H1 (cell line): ENCODE data around the gene FOXN3. TPM values are rescaled to one million over a fixed set of nuclear protein-coding genes. Genes with fewer than 3 reads are reported as not detected.

Experiments used
- CTCF ChIA-PET: fragments of 300-600 bp; sonication (Branson Sonifier 250); formaldehyde crosslinking; loops from one replicate; lab custom pipeline; 2021; ENCODE audit not compliant: partially characterized antibody; lab: Charles Lee
- POLR2A ChIA-PET: fragments of 300-600 bp; sonication (Branson Sonifier 250); formaldehyde crosslinking; loops from one replicate; lab custom pipeline; 2021; ENCODE audit warnings: inconsistent platforms; ENCODE audit not compliant: partially characterized antibody; lab: Charles Lee
- DNase-seq, 2 experiments: peaks; one replicate each; pipeline versions ENCODE4 v3.0.0 to v3.0.0-alpha.2; 2010 to 2022; ENCODE audit warnings: low spot score in 2 of 2, low read depth in 1 of 2, mixed read lengths in 1 of 2
- FAIRE-seq: peaks from 2 replicates; lab custom pipeline; 2011; peaks lifted over from hg19 to GRCh38; lab: Jason Lieb, UNC
- H2AFZ ChIP-seq: 2 replicates; pipeline ENCODE4 v1.8.1; 2012; ENCODE audit warnings: low read length, inconsistent platforms
- H2AK5ac ChIP-seq: 2 replicates; pipeline ENCODE4 v1.6.1; 2013; ENCODE audit warnings: low read depth, low read length
- H2BK120ac ChIP-seq: replicated peaks from 2 replicates; pipeline ENCODE3; 2013; ENCODE audit warnings: low read depth, low read length, inconsistent platforms
- H2BK12ac ChIP-seq: 2 replicates; pipeline ENCODE4 v1.6.1; 2013; ENCODE audit warnings: low read depth, low read length
- H2BK15ac ChIP-seq: 2 replicates; pipeline ENCODE4 v1.6.1; 2013; ENCODE audit warnings: low read length
- H2BK20ac ChIP-seq: 2 replicates; pipeline ENCODE4 v1.6.1; 2013; ENCODE audit warnings: low read length
- H2BK5ac ChIP-seq: 2 replicates; pipeline ENCODE4 v1.6.1; 2013; ENCODE audit warnings: low read depth, low read length
- H3K14ac ChIP-seq: 2 replicates; pipeline ENCODE4 v1.6.1; 2013; ENCODE audit warnings: inconsistent platforms; ENCODE audit not compliant: insufficient read length
- H3K18ac ChIP-seq: 2 replicates; pipeline ENCODE4 v1.6.1; 2013; ENCODE audit warnings: low read length; ENCODE audit errors: extremely low read depth
- H3K23ac ChIP-seq: 2 replicates; pipeline ENCODE4 v1.6.1; 2013; ENCODE audit warnings: inconsistent platforms; ENCODE audit not compliant: insufficient read length
- H3K23me2 ChIP-seq: 2 replicates; pipeline ENCODE4 v1.6.1; 2013; ENCODE audit warnings: low read depth, low read length
- H3K27ac ChIP-seq: 2 replicates; pipeline ENCODE4 v1.6.1; 2011; ENCODE audit warnings: low read depth, low read length, inconsistent platforms
- H3K27me3 ChIP-seq, 4 experiments: replicated peaks in 1 of 4; 1 replicate in 1 of 4; 2 replicates in 3 of 4; pipeline versions ENCODE4 v1.6.1 to v1.8.1; 2011 to 2013; ENCODE audit warnings: low read length in 3 of 4, mild to moderate bottlenecking in 3 of 4, inconsistent platforms in 2 of 4, mixed read lengths in 2 of 4, moderate library complexity in 1 of 4; ENCODE audit not compliant: control insufficient read depth in 3 of 4, insufficient read depth in 3 of 4; ENCODE audit errors: extremely low read depth in 1 of 4
- H3K36me3 ChIP-seq, 4 experiments: 2 replicates each; pipeline versions ENCODE4 v1.6.1 to v1.8.1; 2011 to 2013; ENCODE audit warnings: mild to moderate bottlenecking in 4 of 4, low read length in 3 of 4, moderate library complexity in 2 of 4, control low read depth in 1 of 4, inconsistent platforms in 1 of 4; ENCODE audit not compliant: insufficient read depth in 4 of 4, control insufficient read depth in 2 of 4
- H3K4ac ChIP-seq: replicated peaks from 2 replicates; pipeline ENCODE3; 2013; ENCODE audit warnings: low read length, low read depth, mixed read lengths, inconsistent platforms; ENCODE audit not compliant: insufficient read length
- H3K4me1 ChIP-seq, 4 experiments: replicated peaks in 1 of 4; 1 replicate in 1 of 4; 2 replicates in 3 of 4; pipeline versions ENCODE4 v1.6.1 to v1.8.1; 2011 to 2013; ENCODE audit warnings: low read length in 3 of 4, inconsistent platforms in 2 of 4, mixed read lengths in 1 of 4; ENCODE audit not compliant: insufficient read depth in 4 of 4, control insufficient read depth in 3 of 4
- H3K4me2 ChIP-seq, 2 experiments: 2 replicates each; pipeline versions ENCODE4 v1.6.1 to v1.8.1; 2011 to 2013; ENCODE audit warnings: low read depth in 2 of 2, low read length in 2 of 2, control low read depth in 1 of 2, inconsistent platforms in 1 of 2, mild to moderate bottlenecking in 1 of 2; ENCODE audit not compliant: insufficient read depth in 1 of 2
- H3K4me3 ChIP-seq, 4 experiments: fragments of 200-600, 300-600 bp in 1 of 4; sonication (generic), shearing (Covaris generic), sonication (Bioruptor Twin) in 1 of 4; 2 replicates each; pipeline versions ENCODE4 v1.5.1 to v1.8.1; 2011 to 2016; ENCODE audit warnings: low read length in 4 of 4, low read depth in 3 of 4, control low read depth in 2 of 4, inconsistent platforms in 2 of 4, mild to moderate bottlenecking in 2 of 4, mixed read lengths in 1 of 4, moderate library complexity in 1 of 4; ENCODE audit not compliant: insufficient read depth in 2 of 4; ENCODE audit errors: extremely low read depth in 1 of 4
- H3K56ac ChIP-seq: replicated peaks from 2 replicates; pipeline ENCODE3; 2013; ENCODE audit warnings: low read depth, mild to moderate bottlenecking, mixed read lengths, low read length, inconsistent platforms; ENCODE audit not compliant: insufficient read length
- H3K79me1 ChIP-seq: 2 replicates; pipeline ENCODE4 v1.6.1; 2013; ENCODE audit warnings: low read depth, low read length, control low read depth
- H3K79me2 ChIP-seq, 2 experiments: 2 replicates each; pipeline versions ENCODE4 v1.6.1 to v1.8.1; 2012 to 2013; ENCODE audit warnings: low read length in 2 of 2, mild to moderate bottlenecking in 2 of 2, inconsistent platforms in 1 of 2; ENCODE audit not compliant: insufficient read depth in 2 of 2, control insufficient read depth in 1 of 2
- H3K9ac ChIP-seq, 4 experiments: replicated peaks in 1 of 4; 1 replicate in 1 of 4; 2 replicates in 3 of 4; pipeline versions ENCODE4 v1.6.1 to v1.8.1; 2011 to 2013; ENCODE audit warnings: low read depth in 3 of 4, low read length in 3 of 4, control low read depth in 2 of 4, mild to moderate bottlenecking in 2 of 4, moderate library complexity in 2 of 4, inconsistent platforms in 1 of 4; ENCODE audit errors: extremely low read depth in 1 of 4
- H3K9me3 ChIP-seq, 2 experiments: 2 replicates each; pipeline versions ENCODE4 v1.6.1 to v1.8.1; 2012 to 2013; ENCODE audit warnings: mild to moderate bottlenecking in 2 of 2, moderate library complexity in 2 of 2, control low read depth in 1 of 2, inconsistent platforms in 1 of 2, low read depth in 1 of 2, low read length in 1 of 2, mixed read lengths in 1 of 2; ENCODE audit not compliant: insufficient read depth in 2 of 2
- H4K20me1 ChIP-seq, 2 experiments: replicated peaks in 1 of 2; 2 replicates each; pipeline versions ENCODE3 to v1.8.1; 2011 to 2013; ENCODE audit warnings: inconsistent platforms in 2 of 2, low read length in 2 of 2, mild to moderate bottlenecking in 1 of 2; ENCODE audit not compliant: insufficient read depth in 2 of 2, control insufficient read depth in 1 of 2
- H4K5ac ChIP-seq: 2 replicates; pipeline ENCODE4 v1.6.1; 2013; ENCODE audit warnings: low read length, low read depth, mixed read lengths, inconsistent platforms; ENCODE audit not compliant: insufficient read length
- H4K8ac ChIP-seq: 2 replicates; pipeline ENCODE4 v1.8.0; 2013; ENCODE audit warnings: mild to moderate bottlenecking, moderate library complexity, low read length, inconsistent platforms; ENCODE audit not compliant: insufficient read depth; ENCODE audit errors: extremely low read depth
- H4K91ac ChIP-seq: replicated peaks from 2 replicates; pipeline ENCODE3; 2013; ENCODE audit warnings: low read length, mixed read lengths, inconsistent platforms; ENCODE audit not compliant: insufficient read length
- ASH2L ChIP-seq: fragments of 200-600, 300-600 bp; sonication (generic); IDR thresholded peaks from one replicate; pipeline ENCODE4 v1.7.1; 2017; ENCODE audit warnings: low read length
- CHD2 ChIP-seq: IDR thresholded peaks from 2 replicates; pipeline ENCODE4 v1.6.1; 2012; ENCODE audit warnings: low read length, improper control_type of control experiment
- EZH2 ChIP-seq: fragments of 200-600 bp; sonication (generic); IDR thresholded peaks from 2 replicates; pipeline ENCODE4 v1.7.1; 2012; ENCODE audit warnings: low read depth, mild to moderate bottlenecking, moderate library complexity, low read length, inconsistent platforms; ENCODE audit not compliant: severe bottlenecking
- PHF8 ChIP-seq: fragments of 200-600 bp; sonication (generic); conservative IDR thresholded peaks from 2 replicates; pipeline ENCODE4 v1.7.1; 2012; ENCODE audit warnings: low read depth, mild to moderate bottlenecking, inconsistent platforms, low read length, moderate library complexity
- SIRT6 ChIP-seq: IDR thresholded peaks from one replicate; pipeline ENCODE4 v1.7.1; 2012; ENCODE audit warnings: low read length, inconsistent platforms
- SIX5 ChIP-seq: IDR thresholded peaks from 2 replicates; pipeline ENCODE4 v1.6.1; 2011; ENCODE audit warnings: mild to moderate bottlenecking, low read depth, low read length
- SP4 ChIP-seq: IDR thresholded peaks from 2 replicates; pipeline ENCODE4 v1.6.1; 2012; ENCODE audit warnings: low read length, inconsistent platforms
- TAF7 ChIP-seq: optimal IDR thresholded peaks from 2 replicates; pipeline ENCODE3; 2011; ENCODE audit warnings: low read depth, mild to moderate bottlenecking, inconsistent platforms, low read length, moderate library complexity, borderline replicate concordance
- ZNF274 ChIP-seq: IDR thresholded peaks from 2 replicates; pipeline ENCODE4 v1.7.0; 2012; ENCODE audit warnings: low read length, borderline replicate concordance; ENCODE audit errors: extremely low read depth
- WGBS, 2 experiments: shearing (Covaris generic) in 1 of 2; methylation state at CpG; one replicate each; pipeline versions ENCODE4 v1.1.6 to v1.1.7; 2013 to 2015; ENCODE audit warnings: low lambda C conversion rate in 2 of 2, mixed read lengths in 2 of 2, inconsistent platforms in 1 of 2, low coverage in 1 of 2, missing lambda C conversion rate in 1 of 2; ENCODE audit not compliant: insufficient replicate concordance in 2 of 2, insufficient coverage in 1 of 2, insufficient read length in 1 of 2; ENCODE audit errors: extremely low coverage in 1 of 2, missing lambda C conversion rate in 1 of 2; 5-methylcytosine and 5-hydroxymethylcytosine counted together
- polyA plus RNA-seq, 7 experiments: library from polyadenylated mRNA; depleted of rRNA in 3 of 7; stranded (reverse) in 5 of 7; unstranded in 2 of 7; fragments of >200 nt in 5 of 7; fragments of 200-250 nt in 2 of 7; gene quantifications; 1 replicate in 5 of 7; 2 replicates in 1 of 7; 4 replicates in 1 of 7; pipeline versions ENCODE4 v1.2.1 to v1.2.3, GENCODE V29; 2011 to 2013; ENCODE audit warnings: missing spikeins in 2 of 7, mixed read lengths in 2 of 7
- total RNA-seq: library from RNA; stranded (reverse); fragmentation: NEBNext Ultra II Directional; extraction: Animal tissue kit (Norgen Biotek cat#: 25700); gene quantifications from 2 replicates; pipeline ENCODE4 v1.2.1, GENCODE V29; 2021
- TF ChIP-seq, protein P1 (sequence below): IDR thresholded peaks from 2 replicates; pipeline ENCODE4 v1.6.1; 2012; ENCODE audit warnings: low read length, inconsistent platforms

The FOXN3 gene
- total and polyA plus RNA-seq, 2 of the 8 experiments (the other 6 are each of a cell fraction or from before 2014, with no cell fraction given) = 52.6 to 178 TPM

- Histone ChIP-seq H3K4me1 (peaks cover 2 to 16% (median 13%) of the 10 kb centered on the region in 4 experiments; a peak in 6 of 7 replicates), H4K91ac (peak overlapping the region; percentile 70), H3K79me1 (no peaks in the 10 kb centered on the region), H3K14ac (no peak overlapping the region), H2BK120ac (no peak overlapping the region), H3K9ac (peak overlapping the region in 1 of 4 experiments; percentile 67; a peak in 1 of 7 replicates), H3K9me3 (no peaks in the 10 kb centered on the region), H3K36me3 (no peaks in the 10 kb centered on the region), H3K27me3 (no peaks in the 10 kb centered on the region), H3K27ac (no peak overlapping the region), H4K5ac (no peak overlapping the region), H2BK12ac (peak overlapping the region; percentile 19; the same call in 1 of the 2 replicates), H3K4me2 (no peak overlapping the region), H2AK5ac (0 out of 2 replicates have a peak overlapping the region, but pooled peaks have one; percentile 41), H3K4me3 (no peak overlapping the region), H3K23me2 (no peaks in the 10 kb centered on the region), H2BK20ac (no peak overlapping the region), H3K23ac (no peak overlapping the region), H4K8ac (no peak overlapping the region), H2AFZ (no peak overlapping the region), H3K56ac (no peak overlapping the region), H2BK15ac (no peak overlapping the region), H3K4ac (no peak overlapping the region), H4K20me1 (no peaks in the 10 kb centered on the region), H3K79me2 (peaks cover 0 to 18% of the 10 kb centered on the region in 2 experiments; a peak in 2 of 4 replicates), H3K18ac (no peak overlapping the region; the same call in 1 of the 2 replicates), H2BK5ac (peak overlapping the region; percentile 66; the same call in 1 of the 2 replicates)
- FAIRE-seq = no peak
- ChIA-PET POLR2A (interaction anchor here (0.7 to 1.8 kb wide), 4 partner anchors 17 to 89 kb away, joined by 3 to 6 read pairs (median 3); no protein-coding TSS in a partner anchor), CTCF (interaction anchor here (0.6 to 1.1 kb wide), 4 partner anchors 13 to 20 kb away, joined by 3 to 4 read pairs (median 3); no protein-coding TSS in a partner anchor)
- 84% methylated on average over 5 of the region's 5 CpGs; no CpG with 5 or more reads in 1 of the 2 experiments for WGBS, 2 experiments
- no peak for DNase-seq
- TF ChIP-seq ASH2L (no peak), SIX5 (no peak), PHF8 (no peak), SP4 (no peak), EZH2 (no peak), CHD2 (no peak), SIRT6 (no peak), ZNF274 (no peak), TAF7 (no peak)
- TF ChIP-seq, protein P1, sequence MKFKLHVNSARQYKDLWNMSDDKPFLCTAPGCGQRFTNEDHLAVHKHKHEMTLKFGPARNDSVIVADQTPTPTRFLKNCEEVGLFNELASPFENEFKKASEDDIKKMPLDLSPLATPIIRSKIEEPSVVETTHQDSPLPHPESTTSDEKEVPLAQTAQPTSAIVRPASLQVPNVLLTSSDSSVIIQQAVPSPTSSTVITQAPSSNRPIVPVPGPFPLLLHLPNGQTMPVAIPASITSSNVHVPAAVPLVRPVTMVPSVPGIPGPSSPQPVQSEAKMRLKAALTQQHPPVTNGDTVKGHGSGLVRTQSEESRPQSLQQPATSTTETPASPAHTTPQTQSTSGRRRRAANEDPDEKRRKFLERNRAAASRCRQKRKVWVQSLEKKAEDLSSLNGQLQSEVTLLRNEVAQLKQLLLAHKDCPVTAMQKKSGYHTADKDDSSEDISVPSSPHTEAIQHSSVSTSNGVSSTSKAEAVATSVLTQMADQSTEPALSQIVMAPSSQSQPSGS = no peak
These were observed 41.8 kb upstream of the FOXN3 start for GRCh38 chr14:89458713-89459420.
